Spleen (tissue), 11 donors: ENCODE data around the gene CERT1. TPM values are rescaled to one million over a fixed set of nuclear protein-coding genes. Genes with fewer than 3 reads are reported as not detected.

Experiments used
- polyA plus RNA-seq, 3 donors: library from polyadenylated mRNA; stranded (reverse); fragments of 200-250 nt; gene quantifications; one replicate each; pipeline ENCODE4 v1.2.1, GENCODE V29; 2013
- small RNA-seq, 4 donors: library from RNA; depleted of rRNA; stranded (forward); fragments of <200 nt; gene quantifications; one replicate each; pipeline ENCODE3, GENCODE V24; 2016
- total RNA-seq, 7 donors: library from RNA; depleted of rRNA in 3 of 7; stranded (reverse); fragments of >200 nt in 3 of 7; fragmentation: NEBNext Ultra II Directional in 4 of 7; extraction: Animal tissue kit (Norgen Biotek cat#: 25700) in 4 of 7; gene quantifications; one replicate each; pipeline versions ENCODE4 v1.1.0 to v1.2.1, GENCODE V29; 2016 to 2021
- donor health status: healthy with polysubstance abuse.
- donor health status: DM: no; HTN: no; CAD: no; lungs with moderate emphysema.
- donor health status: DM: no; HTN: no; CAD: no.
- donor health status: Bipolar disorder and iron deficiency.
- donor health status: healthy.
- donor health status: DM: no; HTN: no; CAD: no.
- donor health status: DM: yes; HTN: yes; CAD: no.

CERT1 gene
- total and polyA plus RNA-seq, 10 donors, result 8.5 to 71.1 (median 51.4) TPM

Small RNA genes within 50 kb of the gene (small RNA-seq; reads per million reads assigned to genes)
- gene RNU7-175P, result 0 reads per million in 4 donors

Other genes starting within 250 kb of the CERT1 start
- 10 to 100 TPM; 31.6 to 54.7 (median 38.5) TPM for gene HMGCR, start 174.4 kb downstream of the CERT1 start, total RNA-seq
- 1 to 10 TPM; 5.3 to 7.2 (median 5.4) TPM for gene HMGCR, start 174.4 kb downstream of the CERT1 start, polyA plus RNA-seq
- 10 to 100 TPM; 33.2 to 56.6 (median 38.4) TPM for gene POLK, start 262 bp upstream of the CERT1 start, total RNA-seq
- gene POLK, start 262 bp upstream of the CERT1 start, polyA plus RNA-seq, result 1 to 10 TPM; 4.1 to 5.9 (median 4.2) TPM
- gene ANKDD1B, start 99.8 kb upstream of the CERT1 start, total RNA-seq, result 1 to 10 TPM in 1 of 7 donors, under 1 TPM in 6; 0.34 to 1.4 (median 0.43) TPM
- under 1 TPM; 0.20 to 0.77 (median 0.29) TPM for gene ANKDD1B, start 99.8 kb upstream of the CERT1 start, polyA plus RNA-seq
- gene POC5, start 205.8 kb upstream of the CERT1 start, total RNA-seq, result 10 to 100 TPM; 11.8 to 36.0 (median 17.4) TPM
- 10 to 100 TPM; 11.2 to 15.4 (median 13.8) TPM for gene POC5, start 205.8 kb upstream of the CERT1 start, polyA plus RNA-seq